ENCODE measurements around the gene NR2F1-AS1.

The NR2F1-AS1 gene

GRCh38 chr5:93427316-93427715, 153.7 kb downstream of the NR2F1-AS1 start:
- Mint-ChIP-seq H3K4me3 (no peak overlapping the region), H3K4me1 (peaks cover 38% of the 10 kb centered on the region), H3K27ac (no peak overlapping the region), H3K36me3 (ENCODE audit: low read depth) (no peaks in the 10 kb centered on the region), H3K9me3 (no peaks in the 10 kb centered on the region), H3K27me3 (ENCODE audit: low read depth) (no peaks in the 10 kb centered on the region)
- TF ChIP-seq, protein P1, sequence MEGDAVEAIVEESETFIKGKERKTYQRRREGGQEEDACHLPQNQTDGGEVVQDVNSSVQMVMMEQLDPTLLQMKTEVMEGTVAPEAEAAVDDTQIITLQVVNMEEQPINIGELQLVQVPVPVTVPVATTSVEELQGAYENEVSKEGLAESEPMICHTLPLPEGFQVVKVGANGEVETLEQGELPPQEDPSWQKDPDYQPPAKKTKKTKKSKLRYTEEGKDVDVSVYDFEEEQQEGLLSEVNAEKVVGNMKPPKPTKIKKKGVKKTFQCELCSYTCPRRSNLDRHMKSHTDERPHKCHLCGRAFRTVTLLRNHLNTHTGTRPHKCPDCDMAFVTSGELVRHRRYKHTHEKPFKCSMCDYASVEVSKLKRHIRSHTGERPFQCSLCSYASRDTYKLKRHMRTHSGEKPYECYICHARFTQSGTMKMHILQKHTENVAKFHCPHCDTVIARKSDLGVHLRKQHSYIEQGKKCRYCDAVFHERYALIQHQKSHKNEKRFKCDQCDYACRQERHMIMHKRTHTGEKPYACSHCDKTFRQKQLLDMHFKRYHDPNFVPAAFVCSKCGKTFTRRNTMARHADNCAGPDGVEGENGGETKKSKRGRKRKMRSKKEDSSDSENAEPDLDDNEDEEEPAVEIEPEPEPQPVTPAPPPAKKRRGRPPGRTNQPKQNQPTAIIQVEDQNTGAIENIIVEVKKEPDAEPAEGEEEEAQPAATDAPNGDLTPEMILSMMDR (IDR thresholded peaks at IDR 0.05; ENCODE audit: unreplicated experiment in 3 of 3), result no peak

DNA sequence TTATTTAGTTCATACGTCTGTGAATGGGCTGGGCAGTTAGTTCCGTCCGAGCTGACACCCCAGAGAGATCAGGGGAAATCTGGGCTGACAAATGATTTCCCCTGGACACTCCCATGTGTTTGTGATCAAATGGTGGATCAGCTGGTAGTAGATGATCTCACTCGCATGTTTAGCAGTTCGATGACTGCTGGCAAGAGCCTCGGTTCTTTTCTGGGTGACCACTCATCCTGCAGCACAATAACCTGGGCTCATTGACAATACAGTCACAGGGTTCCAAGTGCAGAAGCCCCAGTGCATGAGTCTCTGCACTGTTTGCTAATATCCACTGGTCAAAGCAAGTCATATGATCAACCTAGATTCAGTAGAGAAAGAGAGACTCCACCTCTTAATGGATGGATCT, 155.9 kb downstream of the NR2F1-AS1 start:
- Mint-ChIP-seq H3K36me3 (ENCODE audit: low read depth) (no peaks in the 10 kb centered on the region), H3K27me3 (ENCODE audit: low read depth) (no peaks in the 10 kb centered on the region), H3K27ac (peak overlapping the region in 2 of 3 experiments; percentile 21 to 40), H3K4me1 (peaks cover 46% of the 10 kb centered on the region), H3K4me3 (no peak overlapping the region), H3K9me3 (no peaks in the 10 kb centered on the region)
- TF ChIP-seq, protein P1 (IDR thresholded peaks at IDR 0.05; ENCODE audit: unreplicated experiment in 3 of 3), result no peak

DNA sequence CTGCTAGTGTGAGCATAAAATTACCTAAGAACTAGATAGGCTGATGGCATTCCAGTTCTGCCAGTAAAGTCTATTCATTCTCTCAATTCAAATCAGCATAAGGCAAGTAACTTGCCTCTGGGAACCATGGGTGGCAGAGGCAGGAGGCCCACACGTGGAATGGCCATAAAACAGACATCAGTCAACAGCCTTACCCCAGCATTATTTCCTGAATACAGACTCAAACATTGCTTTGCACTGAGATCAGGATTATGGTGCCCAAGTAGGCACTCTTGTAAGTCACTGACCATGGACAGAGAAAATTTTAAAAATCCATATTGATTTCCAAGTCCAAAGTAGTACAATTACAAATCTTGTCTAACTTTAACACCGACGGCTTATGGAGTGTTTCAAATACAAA, 157.7 kb downstream of the NR2F1-AS1 start:
- Mint-ChIP-seq H3K4me3 (no peak overlapping the region), H3K9me3 (no peaks in the 10 kb centered on the region), H3K27ac (peak overlapping the region; percentile 84 to 96 (median 92)), H3K27me3 (ENCODE audit: low read depth) (no peaks in the 10 kb centered on the region), H3K36me3 (ENCODE audit: low read depth) (no peaks in the 10 kb centered on the region), H3K4me1 (peaks cover 37% of the 10 kb centered on the region)
- TF ChIP-seq, protein P1 (IDR thresholded peaks at IDR 0.05; ENCODE audit: unreplicated experiment in 3 of 3), result no peak

DNA sequence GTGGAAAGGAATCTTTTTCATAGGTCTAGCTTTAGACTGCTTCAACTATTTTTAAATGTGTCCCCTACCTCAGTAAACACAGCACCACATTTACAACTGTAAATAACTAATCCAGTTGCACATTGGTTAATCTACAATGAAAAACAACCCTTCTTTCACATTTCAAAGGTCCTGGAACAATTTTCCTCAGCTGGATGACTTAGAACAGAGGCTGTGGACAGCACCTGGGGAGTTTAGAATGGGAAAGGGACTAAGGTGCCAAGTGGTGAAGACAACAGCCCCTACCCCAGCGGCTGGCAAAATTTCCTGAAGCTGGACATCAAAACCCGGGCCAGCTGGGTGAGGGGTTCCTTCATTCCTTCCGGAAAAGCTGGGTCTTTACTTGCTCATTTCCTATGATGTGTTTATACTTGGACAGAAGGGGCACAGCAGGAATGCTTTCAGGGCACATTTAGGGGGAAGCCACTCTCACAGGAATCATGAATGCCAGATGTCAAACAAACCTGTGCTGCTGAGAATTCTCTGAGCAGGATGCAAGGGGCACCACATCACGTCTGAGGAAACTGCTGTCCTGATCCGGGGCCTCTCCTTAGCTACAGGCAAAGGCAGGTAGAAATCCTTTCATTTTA, 158.3 kb downstream of the NR2F1-AS1 start:
- H3K36me3 Mint-ChIP-seq (ENCODE audit: low read depth), result no peaks in the 10 kb centered on the region
- peaks cover 36% of the 10 kb centered on the region for H3K4me1 Mint-ChIP-seq
- H3K27me3 Mint-ChIP-seq (ENCODE audit: low read depth), result no peaks in the 10 kb centered on the region
- H3K27ac Mint-ChIP-seq, result peak overlapping the region; percentile 84 to 96 (median 92)
- H3K4me3 Mint-ChIP-seq, result no peak overlapping the region
- TF ChIP-seq, protein P1 (IDR thresholded peaks at IDR 0.05; ENCODE audit: unreplicated experiment in 3 of 3), result no peak
- H3K9me3 Mint-ChIP-seq, result no peaks in the 10 kb centered on the region

GRCh38 chr5:93421987-93422401, 159.0 kb downstream of the NR2F1-AS1 start:
- no peaks in the 10 kb centered on the region for H3K36me3 Mint-ChIP-seq (ENCODE audit: low read depth)
- peak overlapping the region in 2 of 3 experiments; percentile 11 to 25 for H3K4me3 Mint-ChIP-seq
- peak overlapping the region; percentile 84 to 96 (median 92) for H3K27ac Mint-ChIP-seq
- no peaks in the 10 kb centered on the region for H3K27me3 Mint-ChIP-seq (ENCODE audit: low read depth)
- H3K4me1 Mint-ChIP-seq, result peaks cover 30% of the 10 kb centered on the region
- TF ChIP-seq, protein P1 (IDR thresholded peaks at IDR 0.05; ENCODE audit: unreplicated experiment in 3 of 3), result no peak
- H3K9me3 Mint-ChIP-seq, result no peaks in the 10 kb centered on the region

DNA sequence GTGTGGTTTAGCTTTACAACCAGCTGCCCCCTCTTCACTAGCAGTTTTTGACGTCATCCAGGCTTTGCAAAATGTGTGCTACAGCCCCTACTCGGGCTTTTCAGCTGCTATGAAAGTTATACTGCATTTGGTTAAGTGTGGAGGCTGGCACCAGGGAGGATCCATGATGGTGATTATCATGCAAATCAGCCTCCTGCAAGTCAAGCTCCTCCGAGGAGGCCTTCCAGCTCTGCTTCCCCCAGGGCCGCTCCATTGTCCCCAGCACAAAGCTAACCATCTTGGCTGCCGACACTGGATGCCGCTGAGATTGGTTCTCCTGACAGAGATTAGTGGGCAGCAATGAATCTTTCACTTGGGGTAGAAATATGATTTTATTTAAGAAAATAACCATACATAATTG, 159.6 kb downstream of the NR2F1-AS1 start:
- Mint-ChIP-seq H3K27me3 (ENCODE audit: low read depth) (no peaks in the 10 kb centered on the region), H3K36me3 (ENCODE audit: low read depth) (no peaks in the 10 kb centered on the region), H3K9me3 (no peaks in the 10 kb centered on the region), H3K4me1 (peaks cover 30% of the 10 kb centered on the region), H3K4me3 (peak overlapping the region in 1 of 3 experiments; percentile 21), H3K27ac (peak overlapping the region; percentile 84 to 96 (median 92))
- TF ChIP-seq, protein P1 (IDR thresholded peaks at IDR 0.05; ENCODE audit: unreplicated experiment in 3 of 3), result no peak
